Peyer's patch (tissue), 4 donors: Measurements from ENCODE around the gene TBX15.

Source experiments
- CTCF ChIP-seq, 6 experiments: fragments of 450-650 bp in 4 of 6; fragments of 200-600 bp in 2 of 6; sonication (generic) in 1 of 6; IDR thresholded peaks; one replicate each; pipeline ENCODE4 v1.5.1; 2017 to 2019; ENCODE audit warnings: antibody characterized with exemption in 6 of 6, mild to moderate bottlenecking in 3 of 6, moderate library complexity in 1 of 6
- POLR2A ChIP-seq, 2 donors: fragments of 450-650 bp; IDR thresholded peaks; one replicate each; pipeline ENCODE4 v1.5.1; 2017; ENCODE audit warnings: antibody characterized with exemption in 2 of 2, mild to moderate bottlenecking in 2 of 2, moderate library complexity in 2 of 2

GRCh38 chr1:118948846-118949245 lies 39.3 kb downstream of the TBX15 start:
- no peak for TF ChIP-seq POLR2A (IDR thresholded peaks at IDR 0.05)
- TF ChIP-seq CTCF (IDR thresholded peaks at IDR 0.05), result no peak
